Body of pancreas (tissue), 4 donors: Measurements from ENCODE around the gene SELENOF.

Experiments
- CTCF ChIP-seq, 7 experiments: fragments of 450-650 bp in 4 of 7; fragments of 200-600 bp in 3 of 7; sonication (generic) in 3 of 7; IDR thresholded peaks; one replicate each; pipeline ENCODE4 v1.5.1; 2016 to 2019; ENCODE audit warnings: antibody characterized with exemption in 7 of 7
- POLR2A ChIP-seq, 3 donors: fragments of 450-650 bp; IDR thresholded peaks; one replicate each; pipeline ENCODE4 v1.6.1; 2016; ENCODE audit warnings: antibody characterized with exemption in 3 of 3, mild to moderate bottlenecking in 2 of 3

GRCh38 chr1:86854352-86854751 lies 59.6 kb downstream of the SELENOF start:
- TF ChIP-seq CTCF (IDR thresholded peaks at IDR 0.05) (no peak), POLR2A (IDR thresholded peaks at IDR 0.05) (no peak)
